G401.6 (cell line): ENCODE data around the gene NAAA.
"Not testable (repeated sequence)": the region's sequence is repeated elsewhere in the genome, so short reads cannot be mapped to it uniquely, and the experiment has no call there.

Experiments
- FAIRE-seq: peaks from 2 replicates; lab custom pipeline; 2012; peaks lifted over from hg19 to GRCh38; lab: Jason Lieb, UNC

NAAA gene

GRCh38 chr4:75916091-75916661, 24.6 kb downstream of the NAAA start:
- FAIRE-seq, result peak; percentile 96

DNA sequence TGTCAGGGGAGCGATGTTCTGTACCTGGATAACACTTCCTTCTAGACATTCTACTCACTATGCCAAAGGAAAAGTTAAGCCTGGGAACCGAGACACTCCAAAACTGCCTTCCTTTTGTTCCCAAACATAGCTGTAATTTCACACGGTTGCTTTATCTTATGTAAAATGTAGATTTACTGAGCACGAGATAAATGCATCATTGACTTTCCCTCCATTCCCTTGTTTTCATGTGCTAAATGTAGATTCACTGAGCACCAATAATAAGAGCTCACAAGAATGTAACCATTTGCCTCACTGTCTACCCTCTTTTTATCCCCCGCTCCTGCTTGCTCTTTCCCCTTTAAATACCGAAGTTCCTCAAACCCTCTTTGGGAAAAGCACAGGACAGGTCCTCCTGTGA, 27.8 kb downstream of the NAAA start:
- no peak for FAIRE-seq

DNA sequence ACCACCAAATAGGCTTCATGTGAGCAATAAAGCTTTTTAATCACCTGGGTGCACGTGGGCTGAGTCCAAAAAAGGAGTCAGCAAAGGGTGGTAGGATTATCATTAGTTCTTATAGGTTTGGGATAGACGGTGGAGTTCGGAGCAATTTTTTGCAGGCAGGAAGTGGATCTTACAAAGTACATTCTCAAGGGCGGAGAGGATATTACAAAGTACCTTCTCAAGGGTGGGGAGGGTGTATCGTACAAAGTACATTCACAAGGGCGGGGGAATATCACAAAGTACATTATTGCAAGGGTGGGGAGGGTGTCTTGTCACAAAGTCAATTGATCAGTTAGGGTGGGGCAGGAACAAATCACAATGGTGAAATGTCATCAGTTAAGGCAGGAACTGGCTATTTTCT, 30.0 kb downstream of the NAAA start:
- not testable (repeated sequence) for FAIRE-seq

- FAIRE-seq, result no peak
These were observed 31.4 kb downstream of the NAAA start for GRCh38 chr4:75909405-75909804.

GRCh38 chr4:75908555-75908954, 32.3 kb downstream of the NAAA start:
- FAIRE-seq, result no peak

GRCh38 chr4:75907966-75908365, 32.8 kb downstream of the NAAA start:
- no peak for FAIRE-seq

- FAIRE-seq, result no peak
These were observed 36.7 kb downstream of the NAAA start for GRCh38 chr4:75904076-75904475.

GRCh38 chr4:75902352-75902751, 38.5 kb downstream of the NAAA start, which contains the start of gene PPEF2:
Gene PPEF2 (minus strand): TSS chr4:75902452. CDS start chr4:75896325, 6,127 bp downstream.
- no peak for FAIRE-seq

DNA sequence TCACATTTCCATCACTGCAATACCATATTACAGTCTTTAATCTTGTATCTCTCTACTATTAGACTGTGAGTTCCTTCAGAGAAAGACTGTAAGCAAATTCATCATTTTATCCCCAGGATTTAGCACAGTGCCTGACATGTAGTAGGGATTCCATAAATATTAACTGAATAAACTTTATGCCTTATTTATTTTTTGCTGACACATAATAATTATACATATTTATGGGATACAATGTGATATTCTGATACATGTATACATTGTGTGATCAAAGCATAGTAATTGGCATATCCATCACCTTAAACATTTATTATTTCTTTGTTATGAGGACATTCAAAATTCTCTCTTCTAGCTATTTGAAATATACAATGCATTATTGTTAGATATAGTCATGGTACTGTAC, 42.3 kb downstream of the NAAA start:
- FAIRE-seq, result no peak

DNA sequence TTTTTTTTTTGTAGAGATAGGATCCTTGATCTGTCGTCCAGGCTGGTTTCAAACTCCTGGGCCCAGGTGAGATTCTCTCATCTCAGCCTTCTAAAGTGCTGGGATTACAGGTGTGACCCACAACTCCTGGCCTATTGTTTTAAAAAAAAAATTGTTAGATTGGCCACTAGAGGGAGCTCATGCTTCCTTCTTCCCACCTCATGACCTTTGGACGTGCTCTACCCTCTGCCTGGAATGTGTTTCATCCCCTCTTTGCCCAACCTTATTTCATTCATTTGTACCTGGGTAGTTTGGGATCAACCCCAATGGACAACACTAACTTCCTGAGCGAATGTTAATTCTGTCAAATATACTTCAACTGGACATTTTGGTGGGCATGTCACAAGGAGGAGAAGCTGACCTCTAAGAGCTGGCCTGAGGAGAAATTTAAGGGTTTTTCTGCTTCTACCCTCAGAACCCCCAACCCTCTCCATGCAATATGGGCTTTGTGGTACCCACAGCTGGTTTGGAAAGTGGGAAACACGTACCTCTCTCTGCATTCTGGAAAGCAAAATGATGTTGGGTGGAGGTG, 45.0 kb downstream of the NAAA start:
- FAIRE-seq, result peak; percentile 8

DNA sequence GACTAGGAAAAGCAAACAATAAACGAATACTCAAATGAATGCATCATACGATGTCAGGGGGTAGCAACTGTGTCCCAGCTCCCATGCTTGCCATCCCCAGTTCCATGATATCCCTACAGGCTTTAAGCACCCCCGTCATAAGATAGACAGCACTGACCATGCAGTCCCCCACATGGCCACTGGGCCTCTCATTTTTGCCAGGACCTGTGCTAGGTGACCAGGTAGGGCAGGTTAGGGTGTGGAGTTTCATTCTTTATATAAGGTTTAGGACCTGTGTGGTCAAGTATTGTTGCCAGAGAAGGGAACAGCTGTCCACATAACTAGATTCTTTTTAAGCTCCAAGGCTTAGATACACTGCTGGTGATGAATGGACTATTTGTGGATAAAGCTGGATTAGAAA, 48.3 kb downstream of the NAAA start:
- no peak for FAIRE-seq

DNA sequence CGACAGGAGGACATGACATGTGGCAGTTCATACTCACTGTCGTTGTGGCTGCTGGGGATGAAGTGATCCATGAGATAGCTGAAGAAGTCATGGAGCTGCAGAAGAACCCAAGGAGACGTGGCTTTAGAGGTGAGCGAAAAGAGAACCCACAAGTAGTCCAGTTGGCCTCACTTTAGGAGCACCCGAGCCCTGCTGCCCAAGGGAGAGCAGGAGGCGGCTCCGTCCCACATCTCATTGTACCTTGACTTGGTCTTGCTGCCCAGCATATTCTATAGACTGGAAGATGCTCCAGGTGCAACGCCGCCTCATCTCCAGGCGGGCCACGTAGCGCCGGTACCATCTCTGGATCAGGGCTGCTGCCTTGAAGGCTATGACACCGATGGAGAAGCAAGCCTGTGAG, 49.2 kb downstream of the NAAA start:
- FAIRE-seq, result no peak

GRCh38 chr4:75889537-75890199, 51.1 kb downstream of the NAAA start:
- FAIRE-seq, result no peak

GRCh38 chr4:75886104-75886503, 54.7 kb downstream of the NAAA start:
- no peak for FAIRE-seq

DNA sequence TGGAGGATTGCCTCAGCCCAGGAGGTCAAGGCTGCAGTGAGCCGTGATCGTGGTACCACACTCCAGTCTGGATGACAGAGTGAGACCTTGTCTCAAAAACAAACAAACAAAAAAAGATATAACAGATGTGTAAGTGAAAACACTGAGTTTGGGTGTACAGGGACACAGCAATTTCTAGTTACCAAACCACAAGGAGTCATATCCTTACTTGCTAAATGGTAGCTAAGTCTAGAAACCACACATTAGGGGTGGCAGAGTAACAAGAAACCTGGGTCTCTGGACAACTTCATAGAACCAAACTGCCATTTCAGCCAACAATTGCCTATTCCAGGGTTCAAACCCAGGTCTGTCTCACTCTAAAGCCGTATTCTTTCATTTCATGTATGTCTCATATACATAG, 59.3 kb downstream of the NAAA start:
- no peak for FAIRE-seq

DNA sequence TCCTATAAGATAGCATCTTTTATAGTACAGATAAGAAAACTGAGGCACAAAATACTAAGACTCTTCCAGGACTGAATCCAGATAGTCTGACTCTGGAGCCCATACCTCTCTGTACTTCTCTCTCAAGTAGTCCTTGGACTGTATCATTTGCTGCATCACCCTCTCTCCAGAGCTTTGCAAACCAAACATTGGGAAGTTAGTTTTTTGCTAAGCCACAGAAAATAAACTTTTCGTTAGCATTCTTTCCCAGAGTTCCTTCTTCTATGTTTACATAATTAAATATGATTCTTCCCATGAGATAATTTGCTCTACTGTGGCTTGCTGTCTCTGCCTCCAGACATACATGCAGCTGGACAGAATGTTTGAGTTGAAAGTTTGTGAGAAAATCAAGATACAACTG, 60.5 kb downstream of the NAAA start:
- no peak for FAIRE-seq

DNA sequence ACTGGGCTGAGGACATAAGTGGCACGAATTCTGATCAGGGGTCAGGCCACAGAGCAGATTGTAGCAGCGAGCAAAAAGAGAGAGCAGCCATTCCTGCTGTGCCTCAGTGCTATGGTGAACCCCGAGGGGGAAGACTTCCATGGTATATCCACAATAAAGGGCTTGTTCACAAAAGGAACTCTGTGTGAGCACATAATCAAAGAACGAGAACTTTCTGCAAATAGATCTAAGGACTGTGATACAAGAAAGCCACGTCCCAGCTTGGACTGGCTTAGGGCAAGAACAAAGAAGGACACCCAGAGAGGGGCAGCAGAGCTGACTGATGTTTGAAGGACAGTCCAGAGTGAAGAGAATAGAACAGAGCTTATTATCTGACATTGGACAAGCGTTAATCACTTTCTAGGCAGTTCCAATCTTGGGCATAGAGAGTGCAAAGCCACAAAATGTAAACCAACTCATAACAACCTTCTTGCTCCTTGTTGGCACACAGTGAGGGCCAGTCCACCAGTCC, 62.5 kb downstream of the NAAA start:
- FAIRE-seq, result no peak

DNA sequence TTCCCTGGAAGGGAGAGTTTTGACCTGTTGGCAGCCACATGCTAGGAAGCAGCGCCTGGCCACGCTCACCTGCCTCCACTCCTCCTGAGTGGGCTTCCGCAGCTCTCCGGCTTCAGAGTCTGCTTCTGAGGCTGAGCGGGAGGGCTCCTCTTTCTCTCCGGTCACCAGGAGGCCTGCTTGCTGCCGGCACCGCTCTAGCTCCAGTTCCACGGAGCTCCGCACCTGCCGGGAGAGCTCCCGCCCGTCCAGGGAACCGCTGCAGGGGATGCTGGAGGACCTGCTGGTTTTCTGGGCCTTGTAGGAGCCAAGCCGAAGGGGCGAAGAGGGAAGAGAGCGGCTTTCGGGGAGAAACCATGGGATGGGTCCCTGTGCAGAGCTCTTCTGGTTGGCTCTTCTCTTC, 64.6 kb downstream of the NAAA start:
- FAIRE-seq, result no peak

GRCh38 chr4:75869100-75869499, 71.7 kb downstream of the NAAA start:
- FAIRE-seq, result no peak

GRCh38 chr4:75867130-75867529, 73.7 kb downstream of the NAAA start:
- FAIRE-seq, result no peak
